ENCODE results near the gene PRDM16. TPM values are rescaled to one million over a fixed set of nuclear protein-coding genes. Genes with fewer than 3 reads are reported as not detected.

PRDM16 gene
- total RNA-seq, 4 donors from 2014 or later: 15.7 to 54.3 (median 27.6) TPM

DNA sequence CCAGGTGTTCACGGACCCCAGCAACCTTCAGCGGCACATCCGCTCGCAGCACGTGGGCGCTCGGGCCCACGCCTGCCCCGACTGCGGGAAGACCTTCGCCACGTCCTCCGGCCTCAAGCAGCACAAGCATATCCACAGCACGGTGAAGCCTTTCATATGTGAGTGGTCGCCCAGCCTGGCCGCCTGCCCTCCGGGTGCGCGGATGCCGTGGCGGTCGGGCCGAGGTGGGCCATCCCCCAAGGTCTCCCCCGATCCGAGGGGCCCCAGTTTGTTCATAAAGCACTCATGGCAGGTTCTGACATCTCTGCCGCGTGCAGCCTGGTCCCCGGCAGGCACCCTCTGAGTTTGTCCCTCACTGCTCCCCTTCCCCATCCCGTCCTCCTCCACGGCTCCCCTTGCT is 336.5 kb downstream of the PRDM16 start:
- no peaks in the 10 kb centered on the region for H3K36me3 ChIP-seq
- DNase-seq: no peak
- H3K27ac ChIP-seq: no peak overlapping the region
- peaks cover 0 to 7% of the 10 kb centered on the region in 2 donors for H3K4me1 ChIP-seq
- H3K27me3 ChIP-seq: no peaks in the 10 kb centered on the region
- 90 to 95% methylated on average over 15 to 17 of the region's 30 CpGs for WGBS, 2 donors
- intact Hi-C loops (cut with DNase I): loop anchor here (5.0 kb wide), 1 partner anchor 393 kb away; no protein-coding TSS in a partner anchor
- no peak overlapping the region for H3K4me3 ChIP-seq (replicated peaks in 1 of 3)
- TF ChIP-seq, protein P1, sequence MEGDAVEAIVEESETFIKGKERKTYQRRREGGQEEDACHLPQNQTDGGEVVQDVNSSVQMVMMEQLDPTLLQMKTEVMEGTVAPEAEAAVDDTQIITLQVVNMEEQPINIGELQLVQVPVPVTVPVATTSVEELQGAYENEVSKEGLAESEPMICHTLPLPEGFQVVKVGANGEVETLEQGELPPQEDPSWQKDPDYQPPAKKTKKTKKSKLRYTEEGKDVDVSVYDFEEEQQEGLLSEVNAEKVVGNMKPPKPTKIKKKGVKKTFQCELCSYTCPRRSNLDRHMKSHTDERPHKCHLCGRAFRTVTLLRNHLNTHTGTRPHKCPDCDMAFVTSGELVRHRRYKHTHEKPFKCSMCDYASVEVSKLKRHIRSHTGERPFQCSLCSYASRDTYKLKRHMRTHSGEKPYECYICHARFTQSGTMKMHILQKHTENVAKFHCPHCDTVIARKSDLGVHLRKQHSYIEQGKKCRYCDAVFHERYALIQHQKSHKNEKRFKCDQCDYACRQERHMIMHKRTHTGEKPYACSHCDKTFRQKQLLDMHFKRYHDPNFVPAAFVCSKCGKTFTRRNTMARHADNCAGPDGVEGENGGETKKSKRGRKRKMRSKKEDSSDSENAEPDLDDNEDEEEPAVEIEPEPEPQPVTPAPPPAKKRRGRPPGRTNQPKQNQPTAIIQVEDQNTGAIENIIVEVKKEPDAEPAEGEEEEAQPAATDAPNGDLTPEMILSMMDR (IDR thresholded peaks at IDR 0.05): no peak
- no peak for TF ChIP-seq POLR2A (IDR thresholded peaks at IDR 0.05)
- no peaks in the 10 kb centered on the region for H3K9me3 ChIP-seq

DNA sequence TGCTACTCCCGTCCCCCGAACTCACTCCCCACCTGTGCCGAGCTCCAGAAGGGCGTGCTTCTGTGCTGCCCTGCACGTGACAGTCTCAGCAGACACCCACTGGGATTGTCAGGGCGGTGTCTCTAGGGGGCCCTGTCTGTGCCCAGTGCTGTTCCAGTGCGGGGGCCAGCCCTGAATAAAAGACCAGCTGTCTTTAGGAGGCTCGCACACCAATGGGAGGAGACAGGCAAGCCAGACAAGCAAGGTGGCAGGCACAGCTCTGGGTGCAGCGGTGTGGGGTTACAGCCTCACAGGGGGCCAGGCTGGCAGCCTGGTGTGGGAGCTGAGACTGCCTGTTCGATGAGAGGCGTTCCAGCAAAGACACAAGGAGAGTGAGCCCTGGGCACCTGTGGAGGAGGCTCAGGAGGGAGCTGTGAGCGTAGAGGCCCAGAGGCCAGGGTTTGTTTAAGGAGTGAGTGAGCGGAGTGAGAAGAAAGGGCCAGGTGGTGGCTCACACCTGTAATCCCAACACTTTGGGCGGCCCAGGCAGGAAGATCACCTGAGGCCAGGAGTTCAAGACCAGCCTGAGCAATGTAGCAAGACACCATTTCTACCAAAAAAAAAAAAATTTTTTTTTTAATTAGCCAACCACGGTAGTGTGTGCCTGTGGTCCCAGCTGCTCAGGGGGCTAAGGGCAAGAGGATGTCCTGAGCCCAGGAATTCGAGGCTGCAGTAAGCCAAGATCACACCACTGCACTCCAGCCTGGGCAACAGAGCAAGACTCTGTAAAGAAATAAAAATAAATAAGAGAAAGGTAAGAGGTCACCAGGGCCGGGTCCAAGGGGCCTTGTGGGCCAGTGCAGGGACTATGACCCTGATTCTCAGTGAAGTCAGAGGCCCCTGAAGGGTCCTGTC is 337.2 kb downstream of the PRDM16 start:
- H3K27me3 ChIP-seq: no peaks in the 10 kb centered on the region
- peaks cover 0 to 7% of the 10 kb centered on the region in 2 donors for H3K4me1 ChIP-seq
- 87 to 90% methylated on average over 14 to 17 of the region's 17 CpGs for WGBS, 2 donors
- H3K36me3 ChIP-seq: no peaks in the 10 kb centered on the region
- DNase-seq: no peak
- TF ChIP-seq, protein P1 (IDR thresholded peaks at IDR 0.05): no peak
- TF ChIP-seq POLR2A (IDR thresholded peaks at IDR 0.05): no peak
- no peak overlapping the region for H3K4me3 ChIP-seq (replicated peaks in 1 of 3)
- no peak overlapping the region for H3K27ac ChIP-seq
- intact Hi-C loops (cut with DNase I): loop anchor here (5.0 kb wide), 1 partner anchor 394 kb away; no protein-coding TSS in a partner anchor
- H3K9me3 ChIP-seq: no peaks in the 10 kb centered on the region

DNA sequence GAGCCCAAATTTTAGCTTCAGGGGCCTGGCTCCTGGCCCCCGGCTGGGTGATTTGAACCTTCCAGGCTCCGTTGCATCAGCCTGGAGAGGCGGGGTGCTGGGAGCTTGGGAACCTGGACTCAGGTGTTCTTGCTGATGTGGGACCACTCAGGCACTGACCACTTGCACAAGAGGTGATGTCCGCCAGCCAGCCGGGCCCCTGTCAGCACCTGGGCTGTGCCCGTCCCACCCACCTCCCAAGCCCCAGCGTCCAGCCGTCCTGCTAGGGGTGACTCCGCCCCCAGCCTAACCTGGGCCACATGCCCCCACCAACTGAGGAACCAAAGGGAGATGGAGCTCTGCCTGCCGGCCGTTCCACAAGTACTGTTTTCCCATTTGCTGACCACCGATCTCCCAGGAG is 338.0 kb downstream of the PRDM16 start:
- Histone ChIP-seq H3K4me3 (replicated peaks in 1 of 3) (no peak overlapping the region), H3K9me3 (no peaks in the 10 kb centered on the region), H3K4me1 (peaks cover 0 to 7% of the 10 kb centered on the region in 2 donors), H3K27ac (no peak overlapping the region), H3K27me3 (no peaks in the 10 kb centered on the region), H3K36me3 (no peaks in the 10 kb centered on the region)
- no peak for TF ChIP-seq POLR2A (IDR thresholded peaks at IDR 0.05)
- TF ChIP-seq, protein P1 (IDR thresholded peaks at IDR 0.05): no peak
- intact Hi-C loops (cut with DNase I): loop anchor here (5.0 kb wide), 1 partner anchor 395 kb away; no protein-coding TSS in a partner anchor
- DNase-seq: no peak
- 94 to 96% methylated on average over 7 to 8 of the region's 12 CpGs for WGBS, 2 donors

DNA sequence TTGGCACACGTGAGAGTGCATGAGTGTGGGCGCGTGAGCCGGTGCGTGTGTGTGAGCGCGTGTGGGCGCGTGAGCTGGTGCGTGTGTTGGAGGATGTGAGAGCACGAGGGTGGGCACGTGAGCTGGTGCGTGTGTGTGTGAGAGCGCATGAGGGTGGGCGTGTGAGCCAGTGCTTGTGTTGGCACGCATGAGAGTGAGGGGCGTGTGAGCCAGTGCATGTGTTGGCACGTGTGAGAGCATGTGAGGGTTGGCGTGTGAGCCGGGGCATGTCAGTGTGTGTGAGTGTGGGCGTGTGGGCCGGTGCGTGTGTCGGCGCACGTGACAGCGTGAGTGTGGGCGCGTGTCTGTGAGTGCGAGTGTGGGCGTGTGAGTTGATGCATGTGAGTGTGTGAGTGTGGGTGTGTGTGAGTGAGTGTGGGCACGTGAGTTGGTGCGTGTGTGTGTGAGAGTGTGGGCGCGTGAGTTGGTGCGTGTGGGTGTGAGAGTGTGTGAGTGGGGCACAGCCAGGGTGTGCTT is 339.8 kb downstream of the PRDM16 start:
- H3K27ac ChIP-seq: no peak overlapping the region
- no peaks in the 10 kb centered on the region for H3K4me1 ChIP-seq
- DNase-seq: no peak
- H3K9me3 ChIP-seq: no peaks in the 10 kb centered on the region
- TF ChIP-seq, protein P1 (IDR thresholded peaks at IDR 0.05): no peak
- no peak for TF ChIP-seq POLR2A (IDR thresholded peaks at IDR 0.05)
- intact Hi-C loops (cut with DNase I): loop anchor here (5.0 kb wide), 1 partner anchor 397 kb away; no protein-coding TSS in a partner anchor
- H3K27me3 ChIP-seq: no peaks in the 10 kb centered on the region
- no peak overlapping the region for H3K4me3 ChIP-seq (replicated peaks in 1 of 3)
- WGBS, 2 donors: 95 to 97% methylated on average over 36 of the region's 36 CpGs
- peaks cover 0 to 3% of the 10 kb centered on the region in 2 donors for H3K36me3 ChIP-seq

Data from thyroid gland (tissue), 4 donors.